Measurements from ENCODE around the gene PSMD6.

PSMD6 gene

DNA sequence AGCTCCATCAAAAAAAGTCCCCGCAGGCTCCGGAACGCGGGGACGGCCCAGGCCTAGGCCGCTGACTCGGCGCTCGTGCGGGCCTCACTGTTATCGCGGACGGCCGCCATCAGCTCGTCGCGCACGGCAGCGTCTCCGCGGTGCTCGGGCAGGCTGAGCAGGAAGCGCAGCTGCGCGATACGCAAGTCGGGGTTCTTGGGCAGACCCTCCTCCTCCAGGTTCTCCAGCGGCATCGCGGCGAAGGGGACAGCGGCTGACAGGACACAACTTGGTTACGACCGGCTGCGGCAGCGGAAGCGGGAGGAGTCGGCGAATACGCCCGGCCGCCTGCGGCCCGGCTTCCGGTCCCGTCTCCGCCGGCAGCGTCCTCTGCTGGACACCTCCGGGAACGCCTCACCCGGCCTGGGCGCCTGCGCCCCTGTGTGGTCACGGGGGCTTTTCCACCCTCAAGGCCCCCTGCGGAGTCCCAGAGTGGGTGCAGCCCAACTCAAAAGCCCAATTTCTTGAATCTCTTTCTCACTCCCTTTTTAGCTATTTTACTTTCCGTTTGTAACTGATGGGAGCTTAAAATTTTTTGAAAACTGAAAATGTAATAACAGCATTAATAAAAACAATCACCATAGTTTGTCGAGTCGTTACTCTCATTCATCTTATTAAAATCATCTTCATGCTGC, at the start of gene PSMD6:
Gene PSMD6 (minus strand): TSS at position 308 of the 674 bp plus-strand sequence. CDS start 75 bp downstream, at position 233.
- DNase-seq (ENCODE audit: low read depth) = peak; percentile 56

DNA sequence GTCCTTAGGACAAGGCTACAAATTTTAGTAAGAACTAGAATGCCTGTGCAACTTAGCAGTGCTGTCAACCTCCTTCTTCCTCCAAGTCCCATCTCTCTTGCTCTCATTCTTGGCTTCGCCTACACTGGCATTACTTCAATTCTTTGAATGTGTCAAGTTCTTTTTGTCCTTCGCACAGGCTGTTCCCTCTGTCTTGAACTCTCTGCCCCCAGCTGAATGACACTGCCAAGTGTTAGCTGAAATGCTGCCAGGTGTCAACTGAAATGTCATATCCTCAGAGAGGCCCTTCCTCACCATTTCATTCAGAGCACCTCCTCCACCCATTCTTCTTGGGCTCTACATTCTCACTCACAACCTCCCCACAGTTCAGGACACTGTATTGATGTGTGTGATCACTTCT, 48.8 kb upstream of the PSMD6 start:
- no peak for DNase-seq (ENCODE audit: low read depth)

DNA sequence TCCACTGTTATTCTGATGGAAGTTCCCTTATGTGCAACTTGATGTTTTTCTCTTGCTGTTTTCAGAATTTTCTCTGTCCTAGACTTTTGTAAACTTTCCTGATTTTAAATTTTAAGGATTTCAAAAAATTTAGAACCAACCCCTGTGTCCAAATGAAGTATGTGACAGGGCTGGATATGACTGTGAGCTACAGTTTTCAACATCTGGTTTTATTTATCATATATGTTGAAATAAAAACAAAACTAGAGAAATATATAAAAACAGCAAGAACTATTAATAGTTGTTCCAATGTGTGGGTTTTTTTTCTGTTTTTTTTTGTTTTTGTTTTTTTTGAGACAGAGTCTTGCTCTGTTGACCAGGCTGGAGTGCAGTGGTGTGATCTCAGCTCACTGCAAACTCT, 47.4 kb upstream of the PSMD6 start:
- DNase-seq (ENCODE audit: low read depth) = no peak

DNA sequence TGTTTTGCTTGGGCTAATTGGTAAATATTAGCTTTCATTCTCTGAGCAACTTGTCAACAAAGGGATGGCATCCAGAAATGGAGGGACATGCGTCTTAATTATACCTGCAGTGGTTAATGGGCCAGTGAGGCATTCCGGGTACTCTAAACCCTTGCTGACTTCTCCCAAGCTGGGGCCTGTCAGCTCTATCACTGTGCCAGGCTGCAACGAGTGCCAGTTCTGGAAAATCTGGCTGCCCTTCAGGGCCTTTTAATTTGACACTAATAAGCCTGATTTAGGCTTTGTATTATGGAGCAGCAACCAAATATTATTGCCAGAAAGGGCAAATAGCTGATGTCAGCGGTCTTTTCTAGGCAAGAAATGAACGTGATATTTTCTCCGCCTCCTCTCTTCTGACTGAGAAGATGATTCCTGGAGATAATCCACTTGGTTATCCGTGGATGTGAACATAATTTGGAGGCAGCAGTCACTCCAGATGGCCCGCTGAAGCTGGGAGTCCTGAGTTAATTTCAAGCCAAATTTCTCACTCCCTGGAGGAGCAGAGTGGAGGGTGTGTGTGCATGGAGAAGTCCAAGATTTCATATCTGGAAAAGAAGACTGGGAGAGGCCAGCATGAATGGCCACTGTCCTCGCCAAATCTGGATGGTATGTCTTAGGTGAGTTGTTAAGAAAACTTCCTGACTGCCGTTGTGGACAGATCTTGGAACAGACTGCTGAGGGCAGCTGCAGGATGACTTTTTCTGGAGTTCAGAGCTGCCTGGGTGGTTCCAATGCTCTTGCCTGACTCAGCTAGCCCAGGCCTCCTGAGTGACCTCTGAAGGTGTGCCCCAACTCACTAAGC, 44.4 kb upstream of the PSMD6 start:
- DNase-seq (ENCODE audit: low read depth) = no peak

DNA sequence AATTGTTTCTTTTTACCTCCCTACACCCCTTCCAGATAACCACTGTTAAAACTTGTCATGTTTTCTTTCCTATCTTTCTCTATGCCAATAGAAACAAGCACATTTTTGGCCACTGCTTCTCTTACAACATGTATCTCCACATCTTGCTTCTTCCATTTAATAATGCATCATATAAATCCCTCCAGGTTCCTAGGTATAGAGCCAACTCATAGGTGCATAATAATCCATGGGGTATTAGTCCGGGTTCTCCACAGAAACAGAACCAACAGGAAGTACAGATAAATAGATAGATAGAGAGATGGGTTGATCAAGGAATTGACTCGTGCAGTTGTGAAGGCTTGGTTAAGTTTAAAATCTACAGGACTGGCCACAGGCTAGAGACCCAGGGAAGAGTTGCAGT, 41.5 kb upstream of the PSMD6 start:
- DNase-seq (ENCODE audit: low read depth) = no peak

DNA sequence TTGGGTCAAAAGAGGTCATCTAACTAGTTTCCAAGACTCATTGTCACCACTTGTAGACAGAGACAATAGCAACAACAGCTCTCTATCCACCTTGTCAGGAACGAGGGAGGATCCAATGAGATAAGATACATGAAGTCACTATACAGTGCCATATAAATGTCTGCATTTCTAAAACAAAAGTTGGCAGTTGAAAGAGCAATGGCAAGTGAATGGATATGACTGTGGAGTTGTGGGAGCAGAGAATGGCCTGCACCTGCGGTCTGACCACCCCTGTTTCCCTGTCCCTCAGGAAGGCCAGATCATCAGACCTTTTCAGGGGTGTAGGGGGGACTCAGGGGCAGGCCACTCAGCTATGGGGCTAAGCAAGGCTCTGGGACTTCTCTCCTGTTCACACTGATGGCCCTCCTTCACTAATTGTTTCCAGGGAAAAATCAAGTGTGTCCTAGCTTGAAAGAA, 40.7 kb upstream of the PSMD6 start:
- DNase-seq (ENCODE audit: low read depth) = no peak

DNA sequence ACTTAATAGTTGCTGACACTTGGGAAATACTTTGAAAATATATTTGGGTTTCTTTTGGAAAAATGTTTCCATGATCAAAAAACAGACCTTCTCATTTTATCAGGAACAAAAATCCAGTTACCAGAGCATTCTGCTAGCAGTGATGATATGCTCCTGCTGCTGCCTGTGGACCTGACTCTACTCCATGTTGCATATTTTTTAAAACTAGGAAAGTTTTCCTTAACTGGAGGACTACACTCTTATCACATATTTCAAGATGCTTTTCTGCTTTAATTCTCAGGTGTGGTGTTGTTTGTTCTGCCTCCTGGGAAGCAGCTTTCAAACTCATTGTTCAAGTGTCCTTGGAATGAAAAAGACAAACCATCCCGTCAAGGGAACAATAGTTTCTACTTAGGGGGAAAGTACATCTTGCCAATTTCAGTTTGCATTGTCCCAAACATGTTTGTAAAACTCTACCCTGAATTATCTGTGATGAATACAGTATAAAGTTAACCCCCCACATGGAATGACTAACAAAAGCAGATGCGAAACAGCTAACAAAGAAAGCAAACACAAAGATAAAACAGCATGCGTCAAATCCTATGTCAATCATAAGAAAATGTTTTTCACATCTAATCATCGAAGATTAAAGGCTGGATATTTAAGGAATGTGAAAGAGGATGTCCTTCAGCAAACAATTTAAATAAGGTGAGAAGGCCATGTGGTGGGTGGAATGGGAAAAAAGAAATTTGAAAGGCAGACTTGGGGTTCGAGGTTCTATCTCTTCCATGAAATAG, 40.1 kb upstream of the PSMD6 start:
- DNase-seq (ENCODE audit: low read depth) = no peak

DNA sequence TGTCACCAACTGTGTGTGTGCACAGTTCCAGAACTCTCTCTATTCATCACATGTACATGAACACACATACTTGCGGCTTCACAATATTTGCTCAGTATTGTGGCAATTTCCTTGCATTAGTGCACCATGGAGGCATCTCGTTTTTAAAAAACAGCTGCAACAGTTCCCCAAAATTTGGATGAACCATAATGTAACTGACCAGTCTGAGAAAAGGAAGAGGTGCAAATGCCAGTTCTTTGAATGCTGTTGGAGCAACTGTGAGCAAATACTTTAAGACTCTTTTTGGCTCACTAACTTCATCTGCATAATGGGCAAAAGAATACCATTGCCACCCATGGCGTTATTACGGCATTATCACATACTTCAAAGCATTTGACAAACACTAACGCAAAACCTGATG, 38.3 kb upstream of the PSMD6 start:
- DNase-seq (ENCODE audit: low read depth) = no peak

DNA sequence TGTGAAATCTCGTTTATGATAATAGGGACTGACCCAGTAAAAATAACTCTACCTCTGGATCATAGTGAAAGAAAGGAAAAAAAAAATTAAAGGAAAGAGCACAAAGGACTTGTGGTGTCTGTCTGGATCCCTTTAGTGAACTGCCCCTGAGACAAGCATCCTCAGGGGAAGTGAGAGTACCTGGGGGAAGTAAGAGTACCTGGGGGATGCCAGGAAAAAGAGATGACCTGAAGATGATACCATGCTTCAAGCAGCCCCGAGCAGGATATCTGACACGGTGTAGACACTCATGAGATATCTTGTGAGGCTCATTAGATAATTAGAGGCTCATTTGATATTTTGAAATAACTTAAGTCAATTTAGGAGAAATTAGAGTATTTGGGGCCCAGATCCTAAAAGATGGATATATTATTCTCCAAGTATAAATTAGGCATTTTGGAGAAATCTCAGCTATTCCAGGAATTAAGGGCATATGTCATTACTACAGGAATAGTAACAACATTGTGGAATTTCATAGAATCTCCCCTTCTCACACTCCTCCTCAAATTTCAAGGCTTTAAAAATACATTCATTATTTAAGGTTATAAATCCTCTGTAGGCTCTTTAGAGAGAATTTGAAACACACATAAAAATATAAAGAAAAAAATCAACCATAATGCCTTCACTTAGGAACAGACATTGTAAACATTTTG, 36.3 kb upstream of the PSMD6 start:
- no peak for DNase-seq (ENCODE audit: low read depth)

DNA sequence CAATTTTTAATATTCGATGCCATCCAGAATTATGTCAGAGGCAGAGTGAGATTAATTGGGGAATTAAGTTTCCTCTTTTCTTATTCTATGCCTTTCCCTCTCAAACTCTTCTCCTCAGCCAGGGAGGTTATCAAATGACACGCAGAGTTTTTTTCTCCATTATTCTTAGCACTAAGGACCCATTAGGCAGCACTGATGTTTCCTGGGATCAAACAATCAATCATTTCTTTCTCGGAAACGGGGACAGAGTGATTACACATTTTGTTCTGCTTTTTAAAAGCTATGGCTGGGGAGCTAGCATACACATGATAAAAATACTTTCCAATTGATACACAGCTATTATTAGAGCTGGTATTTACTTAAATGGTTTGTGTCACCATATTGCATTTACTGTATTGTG, 35.3 kb upstream of the PSMD6 start:
- no peak for DNase-seq (ENCODE audit: low read depth)

DNA sequence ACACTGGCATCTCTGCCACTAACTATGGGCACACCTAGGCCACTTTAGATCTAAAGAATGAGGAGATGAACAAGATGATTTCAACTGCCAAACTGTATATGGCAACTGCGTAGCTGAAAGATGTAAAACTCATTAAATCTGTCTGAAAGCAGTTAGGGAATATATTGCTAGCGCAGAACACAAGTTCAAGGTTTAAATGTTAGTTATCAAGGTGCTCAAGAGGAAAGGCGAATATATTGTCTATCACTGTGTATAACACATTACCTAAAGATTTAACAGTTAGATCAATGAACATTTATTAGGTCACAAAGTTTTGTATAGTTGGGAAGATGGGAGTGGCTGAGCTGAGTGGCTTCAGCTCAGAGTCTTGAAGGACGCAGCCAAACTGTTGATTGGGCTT, 33.9 kb upstream of the PSMD6 start:
- no peak for DNase-seq (ENCODE audit: low read depth)

DNA sequence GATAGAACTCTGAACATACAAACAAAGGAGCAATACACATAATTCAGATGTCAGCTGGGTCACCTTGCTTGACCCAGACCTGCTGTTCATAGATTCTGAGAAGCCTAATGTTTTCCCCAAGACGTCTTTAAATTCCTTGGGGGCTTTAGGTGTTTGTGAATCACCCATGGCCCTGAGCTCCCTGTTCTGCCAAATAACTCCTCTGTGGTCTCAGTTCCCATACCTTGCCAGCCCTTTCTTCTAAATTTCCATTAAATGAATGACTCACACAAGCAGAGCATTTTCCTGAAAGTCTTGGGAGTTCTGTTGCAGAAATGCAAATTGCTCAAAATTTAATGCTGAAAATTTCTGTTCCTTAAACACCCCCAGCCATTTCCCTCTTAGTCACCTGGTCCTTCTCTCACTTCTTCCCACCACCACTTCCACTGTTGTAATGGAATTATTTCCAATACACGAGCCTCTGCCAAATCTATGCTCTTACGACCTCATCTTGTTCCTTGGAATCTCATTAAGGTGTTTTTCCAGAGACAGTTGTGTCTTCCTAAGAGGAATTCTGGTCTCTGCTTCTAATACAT, 33.4 kb upstream of the PSMD6 start:
- no peak for DNase-seq (ENCODE audit: low read depth)

DNA sequence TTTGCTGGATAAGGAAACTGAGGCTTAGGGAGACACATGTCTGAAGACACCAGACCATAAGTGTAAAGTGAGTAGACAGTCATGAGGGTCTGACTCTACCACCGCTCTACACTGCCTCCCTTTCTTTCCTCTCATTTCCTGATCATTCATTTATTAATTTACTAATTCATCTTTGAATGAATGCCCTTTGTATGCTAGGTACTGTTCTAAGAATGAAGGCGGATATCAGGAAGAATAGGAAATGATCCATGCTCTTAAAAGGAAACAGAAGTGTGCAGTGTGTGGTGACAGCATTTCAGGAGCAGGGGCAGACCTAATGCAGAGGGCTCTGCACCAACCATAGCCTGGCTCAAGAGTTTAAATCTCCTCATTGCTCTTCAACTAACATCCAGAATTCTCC, 31.8 kb upstream of the PSMD6 start:
- no peak for DNase-seq (ENCODE audit: low read depth)

DNA sequence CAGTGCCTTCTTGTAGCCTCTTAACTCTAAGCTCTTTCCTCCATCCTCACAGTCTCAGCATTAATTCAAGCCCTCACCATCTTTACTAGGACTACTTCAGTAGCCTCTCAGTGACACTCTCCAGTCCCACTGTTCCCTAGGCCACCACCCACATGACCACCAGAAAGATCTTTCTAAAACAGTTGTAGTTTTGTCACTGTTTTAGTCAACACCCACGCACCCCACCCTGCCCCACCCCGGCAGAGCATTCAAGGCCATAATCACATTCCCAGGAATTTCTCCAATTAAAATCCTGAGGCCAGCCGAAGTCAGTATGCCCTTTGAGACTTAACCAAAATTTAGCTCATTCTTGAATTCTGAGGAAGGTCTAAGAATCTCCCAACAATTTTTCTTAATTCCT, 31.2 kb upstream of the PSMD6 start:
- DNase-seq (ENCODE audit: low read depth) = no peak

DNA sequence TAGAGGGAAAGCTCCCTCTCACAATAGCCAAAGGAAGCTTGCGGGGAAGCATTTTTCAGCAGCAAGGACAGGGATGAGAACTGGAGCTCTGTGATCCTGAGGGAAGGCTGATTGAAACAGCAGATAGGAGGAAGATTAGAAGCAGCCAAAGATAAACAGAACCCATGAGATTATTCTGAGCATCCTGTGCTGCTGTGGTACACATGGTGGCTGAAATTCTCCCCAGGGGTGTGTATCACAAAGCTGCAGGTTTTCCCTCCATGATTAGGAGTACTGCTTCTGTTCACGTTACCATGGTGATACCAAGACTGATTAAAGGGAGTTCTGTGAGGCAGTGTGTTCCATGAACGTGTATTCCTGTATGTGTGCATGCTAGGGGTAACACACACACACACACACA, 30.3 kb upstream of the PSMD6 start:
- DNase-seq (ENCODE audit: low read depth) = no peak

DNA sequence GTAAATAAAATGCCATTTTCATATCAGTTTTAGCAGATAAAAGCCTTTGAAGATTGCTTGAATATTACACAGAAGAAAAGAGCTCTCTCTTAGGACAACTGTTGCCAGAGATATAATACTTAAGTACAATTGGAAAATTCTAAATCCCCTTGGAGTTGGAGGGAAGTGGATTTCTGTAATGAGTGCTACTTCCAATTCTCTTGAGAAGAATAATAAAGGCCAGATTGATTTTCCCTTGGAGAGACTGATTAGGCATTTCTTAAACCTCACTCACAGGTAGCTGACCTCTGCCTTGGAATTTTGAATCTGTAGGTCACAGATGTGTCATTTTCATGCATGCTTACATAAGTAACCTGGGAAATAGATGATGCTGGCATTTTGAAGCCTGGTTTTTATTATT, 29.8 kb upstream of the PSMD6 start:
- DNase-seq (ENCODE audit: low read depth) = no peak

DNA sequence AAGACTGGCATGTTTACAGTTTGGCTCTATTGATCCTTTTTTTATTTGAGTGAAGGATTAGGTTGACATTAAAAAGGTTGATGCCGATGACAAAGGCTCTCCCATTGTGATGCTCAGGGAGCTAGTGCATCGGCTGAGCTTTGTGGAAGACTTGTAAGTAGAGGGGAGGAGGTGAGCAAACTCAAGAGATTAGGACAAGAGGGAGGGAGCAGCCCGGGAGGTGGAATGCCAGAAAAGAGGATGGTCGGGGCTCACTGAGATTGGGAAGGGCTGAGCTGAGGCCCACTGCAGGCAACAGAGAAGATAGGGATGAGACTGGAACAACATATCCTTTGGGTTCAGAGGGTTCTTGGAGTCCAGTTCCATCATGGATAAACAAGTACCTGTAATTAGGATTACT, 26.5 kb upstream of the PSMD6 start:
- no peak for DNase-seq (ENCODE audit: low read depth)

DNA sequence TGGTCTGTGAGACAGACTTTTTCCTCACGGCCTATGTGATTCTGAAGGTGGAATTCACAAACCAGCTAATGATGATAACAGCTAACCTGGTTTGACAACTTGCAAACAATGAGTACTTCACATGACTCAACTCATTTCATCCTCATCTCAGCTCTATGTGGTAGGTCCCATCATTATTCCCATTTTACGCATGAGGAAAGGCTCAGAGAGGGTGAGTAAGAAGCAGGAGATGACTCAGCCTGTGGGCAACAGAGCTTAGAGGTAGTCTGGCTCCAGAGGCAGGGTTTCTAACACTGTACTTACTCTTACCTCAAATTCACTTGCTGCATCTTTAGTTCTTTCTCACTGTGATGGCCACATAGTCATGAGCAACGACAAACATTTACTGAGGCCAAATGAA, 25.8 kb upstream of the PSMD6 start:
- no peak for DNase-seq (ENCODE audit: low read depth)

DNA sequence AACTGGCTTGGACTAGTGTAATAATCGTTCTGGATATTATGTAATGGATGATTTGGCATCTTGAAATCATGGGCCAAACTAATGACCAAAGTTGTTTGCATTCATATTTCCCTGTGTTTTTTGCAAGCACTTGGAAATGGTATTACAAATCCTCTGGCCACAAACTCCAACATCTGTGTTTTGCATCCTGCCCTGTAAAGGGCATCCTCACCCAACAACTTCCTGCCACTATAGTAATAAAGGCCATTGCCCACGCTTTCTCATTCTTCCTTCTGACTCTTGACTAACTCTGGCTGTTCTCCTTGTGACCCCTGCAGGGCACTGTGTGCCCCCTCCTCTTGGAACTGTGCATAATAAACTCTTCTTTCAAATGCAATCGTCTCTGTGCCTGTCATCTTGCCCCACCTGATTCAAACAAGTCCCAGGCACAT, 25.4 kb upstream of the PSMD6 start:
- DNase-seq (ENCODE audit: low read depth) = no peak

DNA sequence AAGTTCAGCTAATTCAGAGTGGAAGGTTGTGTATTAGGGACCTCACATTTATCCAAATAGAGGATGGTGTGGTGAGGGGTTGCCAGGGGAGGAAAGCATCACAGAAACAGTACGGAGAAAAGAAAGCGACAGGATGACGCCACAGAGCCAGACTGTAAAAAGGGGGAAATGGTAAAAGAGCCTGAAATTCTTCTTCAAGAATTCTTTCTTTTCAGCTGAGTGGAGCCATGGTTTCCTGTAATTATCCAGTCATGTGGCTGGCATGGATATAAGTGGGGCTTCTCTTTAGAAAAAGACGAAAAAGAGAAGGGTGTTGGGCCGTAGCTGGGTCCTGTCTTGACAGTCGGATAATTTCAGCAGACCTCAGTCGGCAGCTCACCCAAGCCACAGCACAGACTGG, 24.5 kb upstream of the PSMD6 start:
- DNase-seq (ENCODE audit: low read depth) = no peak

DNA sequence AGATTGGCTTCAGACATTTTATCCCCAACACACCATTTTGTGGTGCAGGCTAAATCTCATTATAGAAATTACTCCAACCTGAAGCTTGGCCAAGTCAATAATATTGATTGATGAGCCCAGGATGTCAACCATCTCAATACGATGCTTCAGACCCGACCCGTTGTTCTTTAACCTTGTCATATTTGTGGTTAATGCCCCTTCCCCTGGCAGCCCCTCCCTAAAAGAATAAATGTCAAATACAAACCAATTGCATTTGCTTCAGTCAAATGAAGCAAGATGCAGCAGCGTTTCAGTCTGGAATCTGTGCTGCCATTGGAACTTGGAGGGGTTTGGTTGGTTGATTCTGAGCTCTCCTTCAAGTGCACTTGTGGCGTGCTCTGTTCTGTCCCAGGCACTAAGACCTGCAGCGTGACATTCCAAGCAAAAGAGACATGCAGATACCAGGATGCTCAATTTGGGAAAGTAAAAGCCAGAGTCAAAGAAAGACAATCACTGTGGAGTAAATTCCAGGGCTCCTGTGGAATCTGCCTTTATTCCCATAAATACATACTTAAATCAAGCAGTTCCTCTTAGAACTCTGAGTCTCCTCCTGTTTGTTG, 23.8 kb upstream of the PSMD6 start:
- no peak for DNase-seq (ENCODE audit: low read depth)

All from CMK (cell line).